IPS DF 19.7 (cell line): ENCODE results near the gene TRPM5.

Source experiments
- DNase-seq: peaks from one replicate; pipeline ENCODE4 v3.0.0-alpha.2; 2013; ENCODE audit warnings: low read depth, low spot score

TRPM5 gene

GRCh38 chr11:2452321-2453012, 8.2 kb upstream of the TRPM5 start:
- no peak for DNase-seq

- no peak for DNase-seq
Measured at GRCh38 chr11:2451916-2452315, 7.6 kb upstream of the TRPM5 start.

DNA sequence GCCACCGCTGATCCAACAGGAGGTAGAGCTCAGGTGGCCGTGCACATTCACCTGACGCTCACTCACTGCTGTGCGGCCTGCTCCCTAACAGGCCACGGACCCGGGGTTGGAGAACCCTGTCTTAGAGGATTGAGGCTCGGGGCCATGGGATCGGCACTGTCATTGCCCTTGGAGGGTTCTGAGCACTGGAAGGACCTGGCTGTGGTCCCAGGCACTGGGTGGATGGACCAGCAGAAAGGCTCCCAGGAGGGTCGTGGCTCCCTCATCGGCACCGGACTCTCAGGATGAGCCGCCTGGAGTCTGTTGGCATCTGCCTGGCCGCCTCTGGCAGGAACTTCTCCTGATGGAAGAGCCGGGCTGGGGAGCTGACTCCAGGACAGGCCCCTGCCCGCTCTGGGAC, 7.0 kb upstream of the TRPM5 start:
- DNase-seq = no peak

DNA sequence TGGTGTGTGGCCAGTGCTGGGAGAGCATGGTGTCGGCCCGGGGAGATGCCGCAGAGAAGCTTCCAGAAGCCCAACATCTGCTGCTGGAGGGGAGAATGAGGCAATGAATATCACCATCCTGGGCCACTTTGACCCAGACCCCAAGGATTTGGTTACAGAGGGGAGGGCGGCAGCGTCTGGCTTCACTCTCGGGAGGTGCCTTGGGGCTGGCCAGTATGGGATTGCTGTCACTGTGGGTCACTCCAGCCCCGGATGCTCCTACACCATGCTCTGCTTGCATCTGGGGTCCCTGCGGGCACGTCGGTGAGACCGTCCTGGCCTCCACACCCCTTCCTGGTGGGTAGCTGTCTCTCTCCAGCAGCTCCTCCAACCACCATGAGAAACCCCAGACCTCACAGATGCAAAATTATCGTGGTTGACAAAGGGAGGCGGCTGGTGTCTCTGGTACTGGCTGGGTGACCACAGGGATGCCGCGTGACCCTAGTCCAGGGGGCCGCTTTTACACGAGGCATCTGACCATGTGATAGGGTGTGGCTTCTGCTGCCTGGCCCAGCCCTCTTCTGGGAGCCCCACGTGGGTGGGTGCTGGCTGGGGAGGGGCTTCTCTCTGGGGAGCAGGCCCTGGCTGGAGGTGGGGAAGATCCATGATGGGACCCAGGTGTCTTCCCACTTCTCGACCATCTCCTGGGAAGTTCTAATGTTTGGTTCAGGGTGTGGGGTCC, 6.2 kb upstream of the TRPM5 start:
- DNase-seq = no peak

GRCh38 chr11:2449548-2450320, 5.4 kb upstream of the TRPM5 start:
- no peak for DNase-seq

GRCh38 chr11:2448661-2449547, 4.6 kb upstream of the TRPM5 start:
- no peak for DNase-seq

- no peak for DNase-seq
Measured at GRCh38 chr11:2447951-2448650, 3.8 kb upstream of the TRPM5 start.

GRCh38 chr11:2447253-2447950, 3.1 kb upstream of the TRPM5 start:
- no peak for DNase-seq

DNA sequence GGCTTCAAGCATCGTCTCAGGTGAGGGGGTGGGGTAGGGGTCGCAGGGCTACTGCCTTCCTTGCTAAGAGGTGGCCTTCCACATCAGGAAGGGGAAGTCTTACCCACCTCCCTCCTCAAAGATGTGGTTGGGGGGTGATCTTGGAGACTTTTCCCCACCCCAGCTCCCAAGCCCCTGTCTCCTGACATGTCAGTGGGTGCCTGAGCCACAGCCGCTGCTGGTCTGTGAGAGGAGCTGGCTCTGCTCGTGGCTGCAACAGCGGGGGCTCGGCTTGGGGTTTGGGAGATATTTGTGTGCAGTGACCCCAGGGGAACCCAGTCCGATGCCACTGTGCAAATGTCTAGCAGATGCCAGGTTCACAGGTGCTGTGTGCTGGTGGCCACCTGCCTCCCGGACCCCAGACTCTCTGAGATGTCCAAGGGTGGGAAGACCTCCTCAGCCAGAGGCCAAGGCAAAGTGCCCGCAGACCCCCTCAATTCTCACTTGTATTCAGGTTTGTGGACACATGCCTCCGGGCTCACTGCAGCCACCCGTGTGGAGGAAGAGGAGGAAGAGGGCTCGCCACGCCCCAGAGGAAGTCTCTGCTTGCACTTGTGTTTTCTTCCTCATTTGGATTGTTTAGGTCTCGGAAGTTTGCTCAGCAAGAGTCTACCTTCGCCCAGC, 2.4 kb upstream of the TRPM5 start:
- no peak for DNase-seq

GRCh38 chr11:2445746-2446551, 1.6 kb upstream of the TRPM5 start:
- no peak for DNase-seq

- no peak for DNase-seq
Measured at GRCh38 chr11:2444821-2445745, 769 bp upstream of the TRPM5 start, which contains the start of gene KCNQ1. KCNQ1 (plus strand) TSS chr11:2445008; CDS start chr11:2445099, 91 bp downstream.

GRCh38 chr11:2443406-2443805, 908 bp downstream of the TRPM5 start:
- no peak for DNase-seq

- no peak for DNase-seq
Measured at GRCh38 chr11:2442589-2442988, 1.7 kb downstream of the TRPM5 start.

DNA sequence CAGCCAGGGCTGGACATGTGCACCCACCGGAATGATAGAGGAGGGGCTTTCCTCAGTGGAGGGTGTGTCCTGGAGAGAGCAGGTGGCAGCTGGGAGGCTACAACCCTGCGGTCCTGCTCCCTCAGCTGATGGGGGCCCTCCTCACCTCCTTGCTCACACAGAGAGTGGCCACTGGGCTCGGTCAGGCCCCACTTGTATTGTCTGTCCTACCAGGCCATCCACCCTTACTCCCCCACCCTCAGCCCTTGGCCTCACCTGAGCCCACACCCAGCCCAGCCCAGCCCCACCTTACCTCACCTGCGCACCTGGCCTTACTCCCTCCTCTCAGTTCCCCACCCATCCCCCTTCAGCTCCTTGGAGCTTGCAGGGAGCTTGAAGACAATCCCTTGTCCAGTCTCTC, 3.1 kb downstream of the TRPM5 start:
- DNase-seq = no peak

- no peak for DNase-seq
Measured at GRCh38 chr11:2440646-2441045, 3.7 kb downstream of the TRPM5 start.

- no peak for DNase-seq
Measured at GRCh38 chr11:2439820-2440219, 4.5 kb downstream of the TRPM5 start.

DNA sequence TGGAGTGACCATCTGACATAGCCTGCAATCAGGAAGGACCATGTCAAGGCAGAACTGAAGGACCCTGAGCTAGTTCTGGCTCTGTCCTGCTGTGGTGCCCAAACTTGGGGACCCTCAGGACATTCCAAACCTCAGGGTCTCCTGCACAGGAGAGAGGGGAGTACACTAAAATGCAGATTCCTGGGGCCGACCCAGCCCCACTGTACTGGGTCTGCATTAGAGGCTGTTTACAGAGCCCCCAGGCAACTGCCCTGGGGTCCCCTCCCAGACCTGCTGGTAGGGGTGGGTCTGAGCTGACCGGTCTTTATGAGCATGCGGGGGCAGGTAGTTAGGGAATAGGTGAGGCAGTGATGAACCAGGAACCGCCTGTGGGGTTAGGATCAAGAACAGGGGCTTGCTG, 6.8 kb downstream of the TRPM5 start:
- no peak for DNase-seq

GRCh38 chr11:2436521-2437031, 7.7 kb downstream of the TRPM5 start:
- no peak for DNase-seq
